Uterus (tissue), 2 donors: ENCODE measurements around the gene CFAP92.

Experiments
- CTCF ChIP-seq, 4 experiments: fragments of 200-600 bp in 2 of 4; fragments of 450-650 bp in 2 of 4; sonication (generic) in 2 of 4; IDR thresholded peaks; one replicate each; pipeline ENCODE4 v1.5.1; 2016 to 2019; ENCODE audit warnings: antibody characterized with exemption in 4 of 4, mild to moderate bottlenecking in 2 of 4, moderate library complexity in 1 of 4
- POLR2A ChIP-seq, 2 donors: fragments of 450-650 bp; IDR thresholded peaks; one replicate each; pipeline ENCODE4 v1.6.1; 2016; ENCODE audit warnings: antibody characterized with exemption in 2 of 2, mild to moderate bottlenecking in 1 of 2, moderate library complexity in 1 of 2

DNA sequence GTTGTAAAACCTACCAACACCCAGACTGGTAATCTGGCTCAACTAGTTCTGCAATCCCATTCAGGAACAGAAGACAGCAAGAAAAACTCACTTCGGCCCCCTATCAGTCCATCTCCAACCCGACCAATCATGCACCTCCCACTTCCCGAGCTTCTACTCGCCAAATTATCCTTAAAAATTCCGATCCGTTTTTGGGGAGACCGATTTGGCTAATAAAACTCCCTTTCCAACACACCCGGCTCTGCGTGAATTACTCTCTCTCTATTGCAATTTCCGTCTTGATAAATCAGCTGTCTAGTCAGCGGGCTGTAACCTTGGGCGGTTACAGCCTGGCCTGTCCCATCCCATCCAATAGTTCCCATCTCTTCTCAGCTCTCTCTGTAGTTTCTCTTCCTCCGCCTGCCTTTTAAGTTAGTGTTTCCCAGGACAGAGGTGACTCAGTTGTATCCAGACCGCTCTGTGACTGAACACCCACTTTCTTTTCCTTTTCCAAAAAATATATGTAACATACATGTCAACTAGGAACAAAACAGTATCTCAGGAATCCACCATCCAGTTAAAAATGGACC is 115.2 kb downstream of the CFAP92 start:
- TF ChIP-seq CTCF (IDR thresholded peaks at IDR 0.05) (no peak), POLR2A (IDR thresholded peaks at IDR 0.05) (no peak)
